ENCODE data around the gene MMADHC. TPM values are rescaled to one million over a fixed set of nuclear protein-coding genes. Genes with fewer than 3 reads are reported as not detected.

Gene MMADHC
- total RNA-seq, 4 donors from 2014 or later: 77.0 to 92.6 (median 81.8) TPM

DNA sequence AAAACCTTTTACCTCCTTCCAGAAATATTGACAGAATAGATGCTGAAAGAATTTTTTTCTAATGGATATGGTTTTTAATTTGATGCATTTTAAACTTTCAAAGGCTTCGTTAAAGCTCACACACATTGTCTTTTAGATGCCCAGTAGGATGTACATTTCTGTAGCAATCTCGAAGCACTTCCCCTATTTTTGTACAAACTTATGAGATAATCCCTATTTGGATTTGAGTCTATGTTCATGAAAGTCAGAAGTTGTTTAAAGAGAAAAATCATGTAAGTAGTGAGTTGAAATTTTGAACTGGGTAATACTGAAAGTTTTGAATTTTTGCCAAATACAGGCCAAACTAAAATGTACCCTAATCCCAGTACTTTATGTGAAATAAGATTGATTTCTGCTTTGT is 38.1 kb upstream of the MMADHC start:
- Histone ChIP-seq H3K36me3 (no peaks in the 10 kb centered on the region), H3K27me3 (no peaks in the 10 kb centered on the region), H3K4me1 (no peaks in the 10 kb centered on the region), H3K27ac (no peak overlapping the region), H3K9me3 (no peaks in the 10 kb centered on the region), H3K4me3 (replicated peaks in 1 of 3) (no peak overlapping the region)
- 88 to 94% methylated on average over 2 of the region's 2 CpGs for WGBS, 2 donors
- intact Hi-C loops (cut with DNase I): no loop called here
- no peak for TF ChIP-seq POLR2A (IDR thresholded peaks at IDR 0.05)
- TF ChIP-seq, protein P1, sequence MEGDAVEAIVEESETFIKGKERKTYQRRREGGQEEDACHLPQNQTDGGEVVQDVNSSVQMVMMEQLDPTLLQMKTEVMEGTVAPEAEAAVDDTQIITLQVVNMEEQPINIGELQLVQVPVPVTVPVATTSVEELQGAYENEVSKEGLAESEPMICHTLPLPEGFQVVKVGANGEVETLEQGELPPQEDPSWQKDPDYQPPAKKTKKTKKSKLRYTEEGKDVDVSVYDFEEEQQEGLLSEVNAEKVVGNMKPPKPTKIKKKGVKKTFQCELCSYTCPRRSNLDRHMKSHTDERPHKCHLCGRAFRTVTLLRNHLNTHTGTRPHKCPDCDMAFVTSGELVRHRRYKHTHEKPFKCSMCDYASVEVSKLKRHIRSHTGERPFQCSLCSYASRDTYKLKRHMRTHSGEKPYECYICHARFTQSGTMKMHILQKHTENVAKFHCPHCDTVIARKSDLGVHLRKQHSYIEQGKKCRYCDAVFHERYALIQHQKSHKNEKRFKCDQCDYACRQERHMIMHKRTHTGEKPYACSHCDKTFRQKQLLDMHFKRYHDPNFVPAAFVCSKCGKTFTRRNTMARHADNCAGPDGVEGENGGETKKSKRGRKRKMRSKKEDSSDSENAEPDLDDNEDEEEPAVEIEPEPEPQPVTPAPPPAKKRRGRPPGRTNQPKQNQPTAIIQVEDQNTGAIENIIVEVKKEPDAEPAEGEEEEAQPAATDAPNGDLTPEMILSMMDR (IDR thresholded peaks at IDR 0.05): no peak
- DNase-seq: no peak

DNA sequence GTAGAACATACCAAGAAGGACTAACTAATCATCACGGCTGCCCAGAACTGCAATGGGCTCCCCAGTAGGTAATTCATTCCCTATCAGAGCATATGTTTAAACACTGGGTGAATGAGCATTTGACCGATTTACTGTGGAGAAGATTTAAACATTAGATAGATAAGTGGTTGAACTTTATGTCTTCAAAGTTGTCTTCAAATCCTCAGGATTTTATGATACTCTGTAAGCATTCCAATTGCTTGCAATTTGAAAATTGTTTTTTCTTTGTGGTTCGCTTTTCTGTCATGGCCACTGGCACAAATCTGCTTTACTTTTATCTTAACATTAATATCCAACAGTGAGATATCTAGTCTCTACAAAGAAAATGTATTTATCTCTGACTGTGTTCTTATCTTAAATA is 37.7 kb upstream of the MMADHC start:
- TF ChIP-seq, protein P1 (IDR thresholded peaks at IDR 0.05): no peak
- TF ChIP-seq POLR2A (IDR thresholded peaks at IDR 0.05): no peak
- intact Hi-C loops (cut with DNase I): no loop called here
- Histone ChIP-seq H3K9me3 (no peaks in the 10 kb centered on the region), H3K36me3 (no peaks in the 10 kb centered on the region), H3K4me1 (no peaks in the 10 kb centered on the region), H3K27ac (no peak overlapping the region), H3K4me3 (replicated peaks in 1 of 3) (no peak overlapping the region), H3K27me3 (no peaks in the 10 kb centered on the region)
- no peak for DNase-seq
- WGBS, 2 donors: 91 to 93% methylated on average over 3 of the region's 3 CpGs

DNA sequence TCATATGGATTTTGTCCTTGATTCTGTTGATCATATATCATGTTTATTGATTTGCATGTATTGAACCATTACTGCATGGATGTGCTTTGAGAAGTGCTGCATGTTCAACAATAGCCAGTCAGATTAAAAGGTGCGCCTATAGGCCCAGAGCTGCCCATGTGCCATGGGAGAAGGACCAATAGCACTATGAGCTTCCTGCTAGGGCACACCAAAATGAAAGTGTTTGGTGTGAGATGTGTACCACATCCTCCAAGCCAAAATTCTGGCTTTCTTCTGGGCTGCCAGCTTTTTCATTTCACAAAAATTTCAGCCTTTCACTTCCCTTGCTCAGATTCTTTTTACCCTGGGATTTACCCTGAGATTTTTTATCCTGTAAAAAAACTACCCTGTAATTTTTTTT is 34.8 kb upstream of the MMADHC start:
- no peak overlapping the region for H3K4me3 ChIP-seq (replicated peaks in 1 of 3)
- no peak for TF ChIP-seq POLR2A (IDR thresholded peaks at IDR 0.05)
- TF ChIP-seq, protein P1 (IDR thresholded peaks at IDR 0.05): no peak
- 95 to 97% methylated on average over 1 of the region's 1 CpG for WGBS, 2 donors
- H3K27ac ChIP-seq: no peak overlapping the region
- intact Hi-C loops (cut with DNase I): no loop called here
- no peaks in the 10 kb centered on the region for H3K27me3 ChIP-seq
- peaks cover 0 to 6% of the 10 kb centered on the region in 2 donors for H3K4me1 ChIP-seq
- no peak for DNase-seq
- no peaks in the 10 kb centered on the region for H3K9me3 ChIP-seq
- no peaks in the 10 kb centered on the region for H3K36me3 ChIP-seq

DNA sequence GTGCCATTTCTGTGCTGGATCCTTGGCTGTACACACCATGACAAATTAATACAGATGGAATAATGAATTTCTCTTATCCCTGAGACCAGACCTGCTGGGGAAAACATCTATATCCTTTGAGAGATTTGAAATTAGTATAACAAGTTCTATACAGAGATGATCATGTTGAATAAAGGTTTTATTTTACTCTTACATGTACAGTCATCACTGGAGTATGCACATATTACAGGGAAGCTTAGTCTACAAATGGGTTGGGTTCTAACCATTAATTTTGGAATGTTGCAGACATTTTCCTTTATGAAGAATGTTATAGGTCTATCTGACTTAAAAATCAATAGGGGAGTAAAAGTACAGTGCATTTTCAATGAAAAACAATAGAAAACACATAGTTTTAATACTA is 29.9 kb upstream of the MMADHC start:
- Histone ChIP-seq H3K4me3 (replicated peaks in 1 of 3) (no peak overlapping the region), H3K27me3 (no peaks in the 10 kb centered on the region), H3K36me3 (no peaks in the 10 kb centered on the region), H3K4me1 (peaks cover 2 to 17% of the 10 kb centered on the region in 2 donors), H3K9me3 (no peaks in the 10 kb centered on the region), H3K27ac (no peak overlapping the region)
- no peak for DNase-seq
- TF ChIP-seq, protein P1 (IDR thresholded peaks at IDR 0.05): no peak
- no peak for TF ChIP-seq POLR2A (IDR thresholded peaks at IDR 0.05)
- intact Hi-C loops (cut with DNase I): no loop called here

DNA sequence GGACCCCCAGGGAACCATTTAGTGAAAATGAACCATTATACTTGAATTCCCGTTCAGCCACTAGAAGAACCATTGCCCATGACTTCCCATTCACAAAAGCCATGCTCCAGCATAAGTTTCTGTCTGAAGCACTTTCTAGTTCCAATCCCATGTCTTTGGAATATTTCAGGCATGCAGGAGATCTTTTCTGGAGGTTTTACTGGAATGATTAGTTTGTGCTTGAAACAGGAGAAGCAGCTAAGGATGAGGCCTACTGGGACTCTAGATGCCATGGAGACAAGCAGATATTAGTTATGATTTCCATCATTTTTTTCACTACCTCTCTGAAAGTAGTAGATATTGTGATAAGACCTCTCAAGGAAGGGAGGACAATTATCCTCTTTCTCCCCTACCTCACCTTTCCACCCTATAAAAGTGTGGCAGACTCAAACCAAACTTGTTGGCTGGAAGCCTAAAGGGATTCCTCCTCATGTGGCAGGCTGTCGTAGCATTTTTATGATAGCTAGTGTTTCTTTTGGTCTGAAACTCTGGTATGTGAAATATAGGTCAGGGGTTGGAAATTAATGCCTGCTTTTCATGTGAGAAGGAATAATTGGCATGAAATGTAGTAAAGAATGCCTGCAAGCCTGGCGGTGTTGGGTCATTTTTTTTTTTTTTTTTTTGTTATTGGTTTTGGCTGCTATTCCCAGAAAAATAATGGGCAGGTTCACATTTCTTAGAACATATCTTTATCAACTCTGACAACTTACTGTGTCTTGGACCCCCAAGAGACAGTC is 29.3 kb upstream of the MMADHC start:
- Histone ChIP-seq H3K4me3 (replicated peaks in 1 of 3) (no peak overlapping the region), H3K9me3 (no peaks in the 10 kb centered on the region), H3K27ac (no peak overlapping the region), H3K36me3 (no peaks in the 10 kb centered on the region), H3K27me3 (no peaks in the 10 kb centered on the region), H3K4me1 (peaks cover 8 to 23% of the 10 kb centered on the region in 2 donors)
- TF ChIP-seq, protein P1 (IDR thresholded peaks at IDR 0.05): no peak
- no peak for TF ChIP-seq POLR2A (IDR thresholded peaks at IDR 0.05)
- no peak for DNase-seq
- WGBS, 2 donors: 48 to 53% methylated on average over 3 of the region's 3 CpGs
- intact Hi-C loops (cut with DNase I): no loop called here

Data from thyroid gland (tissue), 4 donors.